HEK293 (cell line): ENCODE measurements around the gene MPHOSPH8.

Source experiments
- CTCF ChIA-PET: fragments of 350-600 bp; formaldehyde crosslinking; extraction: SDS; loops from one replicate; lab custom pipeline; 2021; ENCODE audit warnings: antibody characterized with exemption; lab: Yijun Ruan, JAX
- POLR2A ChIA-PET: fragments of 300-600 bp; formaldehyde crosslinking; extraction: SDS; loops from one replicate; lab custom pipeline; 2020; ENCODE audit warnings: antibody characterized with exemption, inconsistent platforms; lab: Yijun Ruan, JAX
- H3K27ac ChIP-seq: fragments of 200-500 bp; sonication (Bioruptor generic); 2 replicates; pipeline ENCODE4 v1.5.1; 2014; ENCODE audit warnings: low read depth, low read length, control low read depth, inconsistent platforms; ENCODE audit errors: extremely low read depth
- H3K36me3 ChIP-seq, 2 experiments: fragments of 200-500 bp in 1 of 2; sonication (Bioruptor generic) in 1 of 2; 1 replicate in 1 of 2; 2 replicates in 1 of 2; pipeline ENCODE4 v1.5.1; 2014 to 2017; ENCODE audit warnings: inconsistent platforms in 2 of 2, low read length in 2 of 2; ENCODE audit not compliant: control insufficient read depth in 2 of 2, insufficient read depth in 1 of 2
- H3K4me1 ChIP-seq: fragments of 200-500 bp; sonication (Bioruptor generic); 2 replicates; pipeline ENCODE4 v1.5.1; 2014; ENCODE audit warnings: mild to moderate bottlenecking, low read length, inconsistent platforms; ENCODE audit not compliant: control insufficient read depth, insufficient read depth
- H3K4me3 ChIP-seq: 2 replicates; pipeline ENCODE4 v1.5.1; 2011; ENCODE audit warnings: low read depth, mild to moderate bottlenecking, control low read depth, low read length, moderate library complexity
- H3K9me3 ChIP-seq: fragments of 200-500 bp; sonication (Bioruptor generic); 2 replicates; pipeline ENCODE4 v1.5.1; 2014; ENCODE audit warnings: low read depth, low read length, inconsistent platforms; ENCODE audit not compliant: control insufficient read depth, insufficient read depth
- GLI2 ChIP-seq: fragments of 450-650 bp; formaldehyde crosslinking; IDR thresholded peaks from 2 replicates; pipeline ENCODE4; 2017; ENCODE audit warnings: missing biosample characterization, missing genetic modification characterization, low read depth, borderline replicate concordance
- GLIS1 ChIP-seq: fragments of 450-650 bp; formaldehyde crosslinking; IDR thresholded peaks from 2 replicates; pipeline ENCODE4 v1.5.1; 2016; ENCODE audit warnings: missing biosample characterization, missing genetic modification characterization
- HOXD13 ChIP-seq: sonication (generic); formaldehyde crosslinking; IDR thresholded peaks from 2 replicates; pipeline ENCODE4 v1.8.0; 2022; ENCODE audit warnings: missing genetic modification reagents, borderline replicate concordance
- KLF16 ChIP-seq: fragments of 450-650 bp; formaldehyde crosslinking; IDR thresholded peaks from 2 replicates; pipeline ENCODE4 v1.5.1; 2017; ENCODE audit warnings: missing biosample characterization, missing genetic modification characterization
- KLF7 ChIP-seq: fragments of 450-650 bp; formaldehyde crosslinking; IDR thresholded peaks from 2 replicates; pipeline ENCODE4 v1.5.1; 2016; ENCODE audit warnings: missing biosample characterization, missing genetic modification characterization, borderline replicate concordance
- WT1 ChIP-seq: fragments of 450-650 bp; formaldehyde crosslinking; IDR thresholded peaks from 2 replicates; pipeline ENCODE4 v1.5.1; 2016; ENCODE audit warnings: missing biosample characterization, missing genetic modification characterization
- ZBTB20 ChIP-seq: fragments of 450-650 bp; formaldehyde crosslinking; IDR thresholded peaks from 2 replicates; pipeline ENCODE4 v1.5.1; 2016; ENCODE audit warnings: missing biosample characterization, missing genetic modification characterization
- ZBTB26 ChIP-seq: fragments of 450-650 bp; formaldehyde crosslinking; optimal IDR thresholded peaks from 2 replicates; pipeline ENCODE3; 2016; ENCODE audit warnings: missing biosample characterization, mild to moderate bottlenecking, missing genetic modification characterization
- ZIC2 ChIP-seq: fragments of 450-650 bp; formaldehyde crosslinking; IDR thresholded peaks from 2 replicates; pipeline ENCODE4 v1.5.1; 2016; ENCODE audit warnings: missing biosample characterization, missing genetic modification characterization
- ZNF138 ChIP-seq: fragments of 450-650 bp; formaldehyde crosslinking; IDR thresholded peaks from 2 replicates; pipeline ENCODE4 v1.5.1; 2016; ENCODE audit warnings: missing biosample characterization, missing genetic modification characterization, borderline replicate concordance
- ZNF146 ChIP-seq: fragments of 450-650 bp; formaldehyde crosslinking; IDR thresholded peaks from 2 replicates; pipeline ENCODE4 v1.5.1; 2016; ENCODE audit warnings: missing biosample characterization, missing genetic modification characterization
- ZNF211 ChIP-seq: fragments of 450-650 bp; formaldehyde crosslinking; IDR thresholded peaks from 2 replicates; pipeline ENCODE4 v1.5.1; 2016; ENCODE audit warnings: low read depth, missing biosample characterization, missing genetic modification characterization
- ZNF266 ChIP-seq: fragments of 450-650 bp; formaldehyde crosslinking; IDR thresholded peaks from 2 replicates; pipeline ENCODE4 v1.5.1; 2016; ENCODE audit warnings: missing biosample characterization, missing genetic modification characterization, low read depth
- ZNF280D ChIP-seq: fragments of 450-650 bp; formaldehyde crosslinking; IDR thresholded peaks from 2 replicates; pipeline ENCODE4 v1.5.1; 2016; ENCODE audit warnings: missing biosample characterization, missing genetic modification characterization
- ZNF341 ChIP-seq: fragments of 450-650 bp; formaldehyde crosslinking; IDR thresholded peaks from 2 replicates; pipeline ENCODE4; 2016; ENCODE audit warnings: low read depth, missing biosample characterization, missing genetic modification characterization
- ZNF404 ChIP-seq: fragments of 450-650 bp; formaldehyde crosslinking; IDR thresholded peaks from 2 replicates; pipeline ENCODE4 v1.5.1; 2017; ENCODE audit warnings: missing biosample characterization, missing genetic modification characterization
- ZNF48 ChIP-seq: fragments of 450-650 bp; formaldehyde crosslinking; IDR thresholded peaks from 2 replicates; pipeline ENCODE4 v1.5.1; 2016; ENCODE audit warnings: missing biosample characterization, missing genetic modification characterization
- ZNF510 ChIP-seq: fragments of 450-650 bp; formaldehyde crosslinking; IDR thresholded peaks from 2 replicates; pipeline ENCODE4 v1.5.1; 2018; ENCODE audit warnings: mild to moderate bottlenecking, missing genetic modification characterization, missing biosample characterization; ENCODE audit not compliant: insufficient replicate concordance
- ZNF514 ChIP-seq: fragments of 450-650 bp; formaldehyde crosslinking; IDR thresholded peaks from 2 replicates; pipeline ENCODE4 v1.5.1; 2016; ENCODE audit warnings: missing biosample characterization, missing genetic modification characterization
- ZNF558 ChIP-seq: fragments of 450-650 bp; formaldehyde crosslinking; IDR thresholded peaks from 2 replicates; pipeline ENCODE4 v1.5.1; 2016; ENCODE audit warnings: missing biosample characterization, missing genetic modification characterization
- ZNF610 ChIP-seq: fragments of 450-650 bp; formaldehyde crosslinking; IDR thresholded peaks from 2 replicates; pipeline ENCODE4 v1.5.1; 2016; ENCODE audit warnings: missing biosample characterization, missing genetic modification characterization, borderline replicate concordance
- ZNF621 ChIP-seq: fragments of 450-650 bp; formaldehyde crosslinking; IDR thresholded peaks from 2 replicates; pipeline ENCODE4 v1.5.1; 2017; ENCODE audit warnings: missing biosample characterization, missing genetic modification characterization
- ZNF658 ChIP-seq: fragments of 450-650 bp; formaldehyde crosslinking; IDR thresholded peaks from 2 replicates; pipeline ENCODE4; 2016; ENCODE audit warnings: missing biosample characterization, missing genetic modification characterization
- ZNF664 ChIP-seq: fragments of 450-650 bp; formaldehyde crosslinking; IDR thresholded peaks from 2 replicates; pipeline ENCODE4 v1.5.1; 2016; ENCODE audit warnings: missing biosample characterization, missing genetic modification characterization
- ZNF692 ChIP-seq: fragments of 450-650 bp; formaldehyde crosslinking; IDR thresholded peaks from 2 replicates; pipeline ENCODE4 v1.5.1; 2016; ENCODE audit warnings: missing biosample characterization, missing genetic modification characterization
- ZNF776 ChIP-seq: fragments of 450-650 bp; formaldehyde crosslinking; IDR thresholded peaks from 2 replicates; pipeline ENCODE4 v1.5.0; 2017; ENCODE audit warnings: missing biosample characterization, missing genetic modification characterization, borderline replicate concordance
- ZNF791 ChIP-seq: fragments of 450-650 bp; formaldehyde crosslinking; IDR thresholded peaks from 2 replicates; pipeline ENCODE4 v1.5.1; 2016; ENCODE audit warnings: missing biosample characterization, missing genetic modification characterization
- ZNF830 ChIP-seq: fragments of 450-650 bp; IDR thresholded peaks from 2 replicates; pipeline ENCODE4 v1.5.0; 2018; ENCODE audit warnings: missing biosample characterization, missing genetic modification characterization, low read depth, mild to moderate bottlenecking, moderate library complexity
- TF ChIP-seq, protein P1 (sequence below): sonication (generic); formaldehyde crosslinking; IDR thresholded peaks from 2 replicates; pipeline ENCODE4 v1.8.1; 2022; ENCODE audit warnings: mild to moderate bottlenecking, moderate library complexity, missing genetic modification reagents
- TF ChIP-seq, protein P2 (sequence below): fragments of 450-650 bp; formaldehyde crosslinking; IDR thresholded peaks from 2 replicates; pipeline ENCODE4 v1.5.1; 2017; ENCODE audit warnings: missing biosample characterization, missing genetic modification characterization

Gene MPHOSPH8

DNA sequence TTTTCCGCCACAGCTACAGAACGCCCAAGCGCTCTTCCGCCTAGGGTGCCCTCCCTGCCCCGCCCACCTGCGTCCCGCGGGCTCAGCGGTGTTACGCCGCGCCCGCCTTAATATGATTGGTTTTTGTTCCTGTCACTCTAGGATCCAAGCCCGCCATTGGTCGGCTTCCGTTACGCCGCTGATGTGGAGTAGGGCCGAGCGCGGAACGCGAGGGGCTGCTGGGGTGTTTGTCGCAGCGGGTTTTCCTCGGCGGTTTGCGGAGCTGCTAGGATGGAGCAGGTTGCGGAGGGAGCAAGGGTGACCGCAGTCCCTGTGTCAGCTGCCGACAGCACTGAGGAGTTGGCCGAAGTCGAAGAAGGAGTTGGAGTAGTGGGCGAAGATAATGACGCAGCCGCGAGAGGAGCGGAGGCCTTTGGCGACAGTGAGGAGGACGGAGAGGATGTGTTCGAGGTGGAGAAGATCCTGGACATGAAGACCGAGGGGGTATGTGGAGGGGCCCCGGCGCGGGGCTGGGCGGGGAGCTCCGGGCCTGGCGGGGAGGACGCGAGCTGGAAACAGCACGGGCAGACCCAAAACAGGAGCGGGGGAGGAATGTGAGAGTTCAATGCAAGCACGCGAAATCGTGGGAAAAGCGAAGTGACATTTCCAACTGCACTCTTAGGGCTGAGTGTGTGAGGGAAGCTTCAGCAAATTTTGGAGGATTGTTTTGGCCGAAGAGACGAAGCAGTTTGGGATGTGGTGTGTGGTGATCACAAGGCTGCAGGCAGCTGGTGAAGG lies at the start of gene MPHOSPH8:
Gene MPHOSPH8 (plus strand): TSS at position 181 of the 777 bp plus-strand sequence. CDS start 90 bp downstream, at position 271.
- H3K9me3 ChIP-seq, result no peaks in the 10 kb centered on the region
- H3K27ac ChIP-seq, result peak within 1 kb of the TSS; percentile 54; the same call in 1 of the 2 replicates
- CTCF ChIA-PET, result interaction anchor here (1.8 kb wide), 1 partner anchor 15 kb away, joined by 5 read pairs; no protein-coding TSS in a partner anchor
- H3K36me3 ChIP-seq, result peaks cover 0 to 15% of the 10 kb centered on the region in 2 experiments; a peak in 2 of 3 replicates
- POLR2A ChIA-PET, result interaction anchor here (0.6 to 2.2 kb wide), 5 partner anchors 10 to 230 kb away, joined by 3 to 13 read pairs (median 5); partner anchors contain the start of gene ZMYM5
- H3K4me3 ChIP-seq, result peak within 1 kb of the TSS; percentile 85
- H3K4me1 ChIP-seq, result peaks cover 2% of the 10 kb centered on the region; the same call in 1 of the 2 replicates
- no peak for TF ChIP-seq ZNF791 (tag by site-specific recombination)
- TF ChIP-seq, protein P1, sequence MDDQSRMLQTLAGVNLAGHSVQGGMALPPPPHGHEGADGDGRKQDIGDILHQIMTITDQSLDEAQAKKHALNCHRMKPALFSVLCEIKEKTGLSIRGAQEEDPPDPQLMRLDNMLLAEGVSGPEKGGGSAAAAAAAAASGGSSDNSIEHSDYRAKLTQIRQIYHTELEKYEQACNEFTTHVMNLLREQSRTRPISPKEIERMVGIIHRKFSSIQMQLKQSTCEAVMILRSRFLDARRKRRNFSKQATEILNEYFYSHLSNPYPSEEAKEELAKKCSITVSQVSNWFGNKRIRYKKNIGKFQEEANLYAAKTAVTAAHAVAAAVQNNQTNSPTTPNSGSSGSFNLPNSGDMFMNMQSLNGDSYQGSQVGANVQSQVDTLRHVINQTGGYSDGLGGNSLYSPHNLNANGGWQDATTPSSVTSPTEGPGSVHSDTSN (CRISPR knock-in tag), result peak; percentile 79; the same call in 1 of the 2 replicates
- peak; percentile 77 for TF ChIP-seq ZBTB26 (tag by site-specific recombination)
- TF ChIP-seq ZNF280D, result no peak
- TF ChIP-seq ZIC2 (tag by site-specific recombination), result peak; percentile 90
- no peak for TF ChIP-seq ZNF658 (tag by site-specific recombination)
- no peak for TF ChIP-seq ZNF211 (tag by site-specific recombination)
- TF ChIP-seq, protein P2, sequence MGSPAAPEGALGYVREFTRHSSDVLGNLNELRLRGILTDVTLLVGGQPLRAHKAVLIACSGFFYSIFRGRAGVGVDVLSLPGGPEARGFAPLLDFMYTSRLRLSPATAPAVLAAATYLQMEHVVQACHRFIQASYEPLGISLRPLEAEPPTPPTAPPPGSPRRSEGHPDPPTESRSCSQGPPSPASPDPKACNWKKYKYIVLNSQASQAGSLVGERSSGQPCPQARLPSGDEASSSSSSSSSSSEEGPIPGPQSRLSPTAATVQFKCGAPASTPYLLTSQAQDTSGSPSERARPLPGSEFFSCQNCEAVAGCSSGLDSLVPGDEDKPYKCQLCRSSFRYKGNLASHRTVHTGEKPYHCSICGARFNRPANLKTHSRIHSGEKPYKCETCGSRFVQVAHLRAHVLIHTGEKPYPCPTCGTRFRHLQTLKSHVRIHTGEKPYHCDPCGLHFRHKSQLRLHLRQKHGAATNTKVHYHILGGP (tag by site-specific recombination), result no peak
- TF ChIP-seq ZNF558 (tag by site-specific recombination), result no peak
- no peak for TF ChIP-seq ZNF48 (tag by site-specific recombination)
- no peak for TF ChIP-seq ZNF404
- TF ChIP-seq ZNF621 (tag by site-specific recombination), result no peak
- TF ChIP-seq GLIS1 (tag by site-specific recombination), result peak; percentile 8; the same call in 1 of the 2 replicates
- no peak for TF ChIP-seq ZNF266 (tag by site-specific recombination)
- TF ChIP-seq KLF16 (tag by site-specific recombination), result peak; percentile 38; the same call in 1 of the 2 replicates
- peak; percentile 92 for TF ChIP-seq ZBTB20 (tag by site-specific recombination)
- TF ChIP-seq ZNF341, result peak; percentile 98
- TF ChIP-seq KLF7 (tag by site-specific recombination), result 0 out of 2 replicates have a peak, but pooled peaks have one; percentile 68
- TF ChIP-seq HOXD13 (CRISPR knock-in tag), result no peak
- no peak for TF ChIP-seq ZNF610 (tag by site-specific recombination)
- 0 out of 2 replicates have a peak, but pooled peaks have one; percentile 11 for TF ChIP-seq ZNF146 (tag by site-specific recombination)
- TF ChIP-seq GLI2 (tag by site-specific recombination), result no peak
- no peak for TF ChIP-seq ZNF510 (tag by site-specific recombination)
- 0 out of 2 replicates have a peak, but pooled peaks have one; percentile 3 for TF ChIP-seq WT1 (tag by site-specific recombination)
- TF ChIP-seq ZNF776, result no peak
- TF ChIP-seq ZNF692, result peak; percentile 25
- no peak for TF ChIP-seq ZNF138 (tag by site-specific recombination)
- no peak for TF ChIP-seq ZNF514 (tag by site-specific recombination)
- TF ChIP-seq ZNF664 (tag by site-specific recombination), result no peak
- TF ChIP-seq ZNF830 (tag by site-specific recombination), result no peak
